SU-DHL-6 (cell line): ENCODE results near the gene GNB2.

Experiments used
- H2AFZ ChIP-seq: fragments of 200-600 bp; sonication (generic); 2 replicates; pipeline ENCODE4 v1.6.1; 2014; ENCODE audit warnings: low read depth, mild to moderate bottlenecking, moderate library complexity, mixed read lengths, antibody characterized with exemption, low read length; ENCODE audit not compliant: severe bottlenecking
- H3F3A ChIP-seq: fragments of 200-600 bp; shearing (Covaris generic); 2 replicates; pipeline ENCODE4 v1.6.0; 2016; ENCODE audit warnings: antibody characterized with exemption, mild to moderate bottlenecking; ENCODE audit not compliant: insufficient read depth
- H3K27ac ChIP-seq: fragments of 200-600 bp; sonication (generic); 2 replicates; pipeline ENCODE4 v1.5.1; 2016; ENCODE audit warnings: low read depth, mild to moderate bottlenecking, low read length, moderate library complexity, mixed read lengths
- H3K27me3 ChIP-seq: fragments of 200-600 bp; sonication (generic), shearing (Covaris generic); 2 replicates; pipeline ENCODE4 v1.6.0; 2014; ENCODE audit warnings: mild to moderate bottlenecking, low read length
- H3K36me3 ChIP-seq: fragments of 200-600 bp; sonication (generic); 2 replicates; pipeline ENCODE4 v1.6.1; 2014; ENCODE audit warnings: mild to moderate bottlenecking, low read length, mixed read lengths
- H3K4me2 ChIP-seq: fragments of 300-600, 200-600 bp; shearing (Covaris generic), sonication (generic); 2 replicates; pipeline ENCODE4 v1.6.0; 2014; ENCODE audit warnings: low read length, low read depth, mild to moderate bottlenecking; ENCODE audit not compliant: poor library complexity, severe bottlenecking
- H3K4me3 ChIP-seq: fragments of 200-600 bp; sonication (generic); 2 replicates; pipeline ENCODE4 v1.5.1; 2014; ENCODE audit warnings: antibody characterized with exemption, low read length, mild to moderate bottlenecking, mixed read lengths; ENCODE audit not compliant: insufficient read depth, poor library complexity, severe bottlenecking
- H3K79me2 ChIP-seq: fragments of 200-600 bp; sonication (generic); 2 replicates; pipeline ENCODE4 v1.6.1; 2014; ENCODE audit warnings: mild to moderate bottlenecking, low read length, moderate library complexity; ENCODE audit not compliant: insufficient read depth
- H3K9ac ChIP-seq: fragments of 200-600 bp; sonication (generic); 2 replicates; pipeline ENCODE4 v1.7.0; 2014; ENCODE audit warnings: mild to moderate bottlenecking, low read length
- H3K9me2 ChIP-seq: fragments of 200-600 bp; sonication (generic); replicated peaks from 2 replicates; pipeline ENCODE4 v1.6.1; 2014; ENCODE audit warnings: low read length; ENCODE audit not compliant: insufficient read depth
- H3K9me3 ChIP-seq: fragments of 200-600 bp; sonication (generic); 2 replicates; pipeline ENCODE4 v1.6.1; 2014; ENCODE audit warnings: low read length, mixed read lengths; ENCODE audit not compliant: insufficient read depth
- H4K20me1 ChIP-seq: fragments of 200-600 bp; sonication (generic); 2 replicates; pipeline ENCODE4 v1.6.1; 2014; ENCODE audit warnings: low read depth, mild to moderate bottlenecking, antibody characterized with exemption, low read length, moderate library complexity, mixed read lengths
- EZH2phosphoT487 ChIP-seq: fragments of 200-600 bp; sonication (generic), shearing (Covaris generic); conservative IDR thresholded peaks from 2 replicates; pipeline ENCODE4 v1.6.1; 2018; ENCODE audit warnings: mild to moderate bottlenecking, antibody characterized with exemption, low read length, moderate library complexity, mixed read lengths
- TF ChIP-seq, protein P1 (sequence below): fragments of 200-600 bp; sonication (generic); IDR thresholded peaks from one replicate; pipeline ENCODE4 v1.5.1; 2017; ENCODE audit warnings: antibody characterized with exemption, mild to moderate bottlenecking, low read length, moderate library complexity; ENCODE audit not compliant: insufficient read depth, poor library complexity, severe bottlenecking

GNB2 gene

GRCh38 chr7:100705320-100705752, 31.8 kb downstream of the GNB2 start:
- H3K36me3 ChIP-seq, result no peaks in the 10 kb centered on the region
- H4K20me1 ChIP-seq, result no peaks in the 10 kb centered on the region
- H3K79me2 ChIP-seq, result peaks cover 19% of the 10 kb centered on the region
- no peaks in the 10 kb centered on the region for H3K27me3 ChIP-seq
- H3K9me3 ChIP-seq, result no peaks in the 10 kb centered on the region
- H3K9me2 ChIP-seq, result no peaks in the 10 kb centered on the region
- H2AFZ ChIP-seq, result peak overlapping the region; percentile 35
- peak overlapping the region; percentile 59 for H3K27ac ChIP-seq
- peak overlapping the region; percentile 57 for H3K4me2 ChIP-seq
- H3F3A ChIP-seq, result 0 out of 2 replicates have a peak, but pooled peaks cover 3% of the 10 kb centered on the region
- H3K9ac ChIP-seq, result peak overlapping the region; percentile 98
- TF ChIP-seq EZH2phosphoT487, result no peak
- TF ChIP-seq, protein P1, sequence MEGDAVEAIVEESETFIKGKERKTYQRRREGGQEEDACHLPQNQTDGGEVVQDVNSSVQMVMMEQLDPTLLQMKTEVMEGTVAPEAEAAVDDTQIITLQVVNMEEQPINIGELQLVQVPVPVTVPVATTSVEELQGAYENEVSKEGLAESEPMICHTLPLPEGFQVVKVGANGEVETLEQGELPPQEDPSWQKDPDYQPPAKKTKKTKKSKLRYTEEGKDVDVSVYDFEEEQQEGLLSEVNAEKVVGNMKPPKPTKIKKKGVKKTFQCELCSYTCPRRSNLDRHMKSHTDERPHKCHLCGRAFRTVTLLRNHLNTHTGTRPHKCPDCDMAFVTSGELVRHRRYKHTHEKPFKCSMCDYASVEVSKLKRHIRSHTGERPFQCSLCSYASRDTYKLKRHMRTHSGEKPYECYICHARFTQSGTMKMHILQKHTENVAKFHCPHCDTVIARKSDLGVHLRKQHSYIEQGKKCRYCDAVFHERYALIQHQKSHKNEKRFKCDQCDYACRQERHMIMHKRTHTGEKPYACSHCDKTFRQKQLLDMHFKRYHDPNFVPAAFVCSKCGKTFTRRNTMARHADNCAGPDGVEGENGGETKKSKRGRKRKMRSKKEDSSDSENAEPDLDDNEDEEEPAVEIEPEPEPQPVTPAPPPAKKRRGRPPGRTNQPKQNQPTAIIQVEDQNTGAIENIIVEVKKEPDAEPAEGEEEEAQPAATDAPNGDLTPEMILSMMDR, result peak; percentile 90
- H3K4me3 ChIP-seq, result peak overlapping the region; percentile 99

- Histone ChIP-seq H3K9me2 (no peaks in the 10 kb centered on the region), H3K36me3 (no peaks in the 10 kb centered on the region), H3F3A (0 out of 2 replicates have a peak, but pooled peaks cover 3% of the 10 kb centered on the region), H3K4me3 (peak within 1 kb of the TSS; percentile 99), H3K27me3 (no peaks in the 10 kb centered on the region), H4K20me1 (no peaks in the 10 kb centered on the region), H3K27ac (peak within 1 kb of the TSS; percentile 59), H3K79me2 (peaks cover 19% of the 10 kb centered on the region), H2AFZ (peak within 1 kb of the TSS; percentile 92), H3K9ac (peak within 1 kb of the TSS; percentile 98), H3K4me2 (peak within 1 kb of the TSS; percentile 69), H3K9me3 (no peaks in the 10 kb centered on the region)
- TF ChIP-seq, protein P1, result no peak
- no peak for TF ChIP-seq EZH2phosphoT487
These were observed 32.5 kb downstream of the GNB2 start, which contains the start of gene POP7 for GRCh38 chr7:100705753-100706671. TSS of gene POP7 (plus strand) at chr7:100706121. CDS start at chr7:100706831, 710 bp downstream.

GRCh38 chr7:100706672-100707311, 33.3 kb downstream of the GNB2 start:
- Histone ChIP-seq H3K9ac (peak overlapping the region; percentile 98), H4K20me1 (no peaks in the 10 kb centered on the region), H3K4me2 (peak overlapping the region; percentile 69), H3K4me3 (peak overlapping the region; percentile 99), H3F3A (0 out of 2 replicates have a peak, but pooled peaks cover 3% of the 10 kb centered on the region), H3K9me2 (no peaks in the 10 kb centered on the region), H3K79me2 (peaks cover 19% of the 10 kb centered on the region), H3K36me3 (no peaks in the 10 kb centered on the region), H2AFZ (no peak overlapping the region), H3K27ac (peak overlapping the region; percentile 59; the same call in 1 of the 2 replicates), H3K9me3 (no peaks in the 10 kb centered on the region), H3K27me3 (no peaks in the 10 kb centered on the region)
- TF ChIP-seq EZH2phosphoT487, result no peak
- TF ChIP-seq, protein P1, result no peak
